NCI-H510A (cell line): ENCODE results near the gene SYT3.
"Not testable (repeated sequence)": the region's sequence is repeated elsewhere in the genome, so short reads cannot be mapped to it uniquely, and the experiment has no call there.

Source experiments
- DNase-seq: peaks from one replicate; lab custom pipeline; 2025; lab: John Stamatoyannopoulos, UW

The SYT3 gene

DNA sequence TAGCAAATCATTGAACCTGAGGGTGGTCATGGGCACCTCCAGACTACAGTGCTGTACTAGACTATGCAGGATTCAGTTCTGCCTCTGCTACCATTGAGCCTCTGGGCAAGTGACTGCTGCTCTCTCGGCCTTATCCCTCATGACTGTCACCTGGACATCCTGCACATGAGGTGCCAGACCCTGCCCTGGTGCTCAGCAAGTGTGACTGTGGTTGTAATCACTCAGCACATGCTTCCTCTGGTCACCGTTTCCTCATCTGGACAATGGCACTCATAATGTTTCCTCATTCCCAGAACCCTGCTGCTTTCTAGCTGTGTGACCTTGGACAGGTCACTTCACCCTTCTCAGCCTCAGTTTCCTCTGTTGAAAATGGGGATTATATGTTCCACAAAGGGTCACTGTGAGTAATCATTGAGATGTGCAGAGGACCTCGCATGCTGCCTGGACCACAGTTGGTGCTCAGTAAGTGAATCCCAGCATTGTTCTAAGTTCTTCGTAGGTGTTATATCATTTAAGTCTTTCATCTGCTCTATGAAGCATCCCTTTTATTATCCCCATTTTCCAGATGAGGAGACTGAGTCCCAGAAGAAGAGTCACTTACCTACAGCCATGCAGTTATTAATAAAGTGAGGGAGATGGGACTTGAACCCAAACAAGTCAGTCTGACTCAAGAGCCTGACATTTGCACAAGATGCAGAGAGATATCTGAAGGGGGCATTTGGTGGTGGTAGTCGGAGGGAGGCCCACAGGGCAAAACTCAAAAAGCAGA is 3.2 kb downstream of the SYT3 start:
- DNase-seq: no peak

DNA sequence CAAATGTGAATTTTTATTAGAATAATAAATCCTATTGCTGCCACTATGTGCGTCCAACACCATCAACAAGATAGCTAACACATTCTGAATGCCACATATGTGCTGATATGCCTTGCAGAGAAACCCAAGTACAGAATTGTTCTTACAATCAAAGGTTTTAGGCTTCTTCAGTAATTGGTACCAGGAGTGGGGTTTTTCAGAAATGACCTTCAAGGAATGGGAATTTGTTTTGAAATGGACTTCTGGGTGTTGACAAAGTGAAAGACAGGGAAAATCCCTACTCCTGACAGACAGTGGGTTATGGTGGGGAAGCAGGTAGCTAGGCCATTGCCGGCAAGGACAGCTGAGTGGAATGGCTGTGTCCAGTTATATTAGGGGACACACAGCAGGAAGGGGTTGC is 5.7 kb downstream of the SYT3 start:
- DNase-seq: no peak

DNA sequence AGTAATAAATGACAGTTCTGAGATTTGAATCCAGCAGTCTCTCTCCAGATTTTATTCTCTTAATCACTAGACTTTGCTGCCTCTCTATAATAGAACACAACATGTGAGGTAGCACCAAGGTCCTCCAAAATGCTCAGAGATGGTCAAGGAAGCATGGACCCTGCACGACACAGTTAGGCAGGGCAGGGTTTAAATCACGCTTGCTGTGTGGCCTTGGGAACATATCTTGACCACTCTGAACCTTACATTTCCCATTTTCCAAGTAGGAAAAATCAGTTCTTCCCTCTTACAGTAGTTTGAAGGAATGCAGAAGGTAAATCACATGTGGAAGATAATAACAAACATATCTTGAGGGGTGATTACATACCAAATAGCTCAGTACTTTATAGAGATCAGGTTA is 6.3 kb downstream of the SYT3 start:
- DNase-seq: no peak

DNA sequence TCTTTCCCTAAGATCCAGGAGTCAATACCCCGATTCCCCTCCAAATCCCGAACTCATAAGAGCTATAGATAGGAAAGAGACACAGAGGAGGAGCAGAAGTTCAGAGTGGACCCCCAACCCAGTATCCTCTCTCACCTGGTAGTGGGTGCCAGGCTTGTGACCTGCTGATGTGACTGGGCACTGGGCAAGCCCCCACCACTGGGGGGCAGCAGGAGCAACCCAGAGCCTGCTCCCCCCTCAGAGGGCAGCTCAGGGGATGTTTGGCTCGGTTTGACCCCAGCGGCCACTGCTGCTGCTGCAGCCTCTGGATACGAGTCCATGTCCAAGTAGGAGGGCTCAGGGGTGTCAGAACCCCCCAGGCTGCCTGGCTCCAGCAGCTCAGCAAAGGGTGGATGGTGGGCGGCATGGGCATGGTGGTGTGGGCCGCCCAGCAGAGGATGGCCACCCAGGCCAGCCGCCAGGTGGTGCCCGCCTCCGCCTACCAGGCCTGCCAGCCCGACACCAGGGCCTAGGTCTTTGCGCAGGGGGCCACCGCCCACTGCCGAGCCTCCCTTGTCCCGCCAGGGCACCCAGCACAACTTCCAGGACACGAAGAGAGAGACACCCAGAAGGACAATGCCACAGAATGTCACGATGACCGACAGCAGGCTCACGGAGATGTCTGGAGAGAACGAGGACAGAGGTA is 7.4 kb downstream of the SYT3 start:
- DNase-seq: no peak

DNA sequence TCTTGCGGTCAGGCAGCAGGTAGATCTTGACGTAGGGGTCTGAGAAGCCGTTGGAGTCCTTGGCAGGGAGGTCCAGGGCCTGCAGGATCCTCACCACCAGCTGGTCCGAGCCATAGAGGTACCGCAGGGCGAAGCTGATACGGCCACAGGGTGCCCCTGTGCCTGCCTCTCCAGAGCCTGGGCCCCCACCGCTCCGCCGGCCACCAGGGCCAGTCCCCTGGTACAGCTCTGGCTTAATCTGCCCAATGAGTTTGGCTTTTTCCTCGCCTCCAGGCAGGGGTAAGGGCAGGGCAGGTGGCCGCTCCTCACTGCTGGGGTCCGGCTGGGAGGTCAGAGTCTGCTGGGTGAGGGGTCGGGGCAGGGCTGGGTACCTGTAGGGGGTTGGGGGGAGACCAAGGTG is 9.9 kb downstream of the SYT3 start:
- DNase-seq: no peak

DNA sequence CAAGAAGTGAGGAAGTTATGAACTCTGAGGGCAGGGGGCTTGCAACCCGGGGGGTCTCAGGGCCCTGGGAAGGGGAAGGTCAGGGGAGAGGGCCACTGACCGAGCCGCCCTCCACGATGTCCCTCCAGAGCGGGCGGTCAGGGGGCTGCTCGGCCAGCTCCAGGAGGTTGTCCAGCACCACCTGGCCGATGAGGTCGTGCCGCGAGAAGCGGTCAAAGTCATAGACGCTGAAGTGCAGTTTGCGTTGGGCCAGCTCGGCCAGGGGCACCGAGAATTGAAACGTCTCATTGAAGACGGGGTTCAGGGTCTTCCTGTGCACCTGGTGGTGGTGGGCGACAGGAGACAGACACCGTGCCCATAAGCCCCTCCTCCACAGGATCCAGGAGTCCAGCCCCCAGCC is 10.5 kb downstream of the SYT3 start:
- DNase-seq: no peak

DNA sequence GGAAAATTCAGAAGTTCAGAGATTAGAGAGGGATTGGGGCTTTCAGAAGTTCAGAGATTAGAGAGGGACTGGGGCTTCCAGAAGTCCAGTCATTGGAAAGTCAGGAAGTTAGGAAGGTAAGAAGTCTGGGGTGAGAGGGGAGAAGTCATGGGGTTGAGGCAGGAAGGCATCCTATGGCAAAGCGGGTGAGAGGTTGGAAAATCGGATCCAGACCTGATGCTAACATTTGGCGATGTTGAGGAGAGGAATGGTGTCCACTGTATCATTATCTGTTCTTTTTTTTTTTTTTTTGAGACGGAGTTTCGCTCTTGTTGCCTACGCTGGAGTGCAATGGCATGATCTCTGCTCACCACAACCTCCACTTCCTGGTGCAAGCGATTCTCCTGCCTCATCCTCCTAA is 11.1 kb downstream of the SYT3 start:
- no peak for DNase-seq

DNA sequence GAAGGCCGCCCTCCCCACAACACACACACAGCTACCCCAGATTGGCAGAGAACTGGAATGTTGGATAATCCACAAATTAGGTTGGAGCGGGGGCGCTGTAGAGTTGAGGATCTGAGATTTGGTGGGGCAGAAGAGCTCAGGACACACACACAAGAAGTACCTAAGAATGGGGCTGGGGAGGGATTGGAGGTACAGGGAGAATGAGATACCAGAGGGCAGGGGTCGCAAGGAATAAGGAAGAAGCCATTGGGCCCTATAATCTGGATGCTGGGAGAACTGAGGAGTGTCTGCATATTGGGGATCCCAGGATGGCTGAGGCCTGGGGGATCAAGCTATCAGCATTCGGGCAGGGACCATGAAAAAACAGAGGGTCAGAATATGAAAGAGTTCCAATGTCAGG is 11.5 kb downstream of the SYT3 start:
- DNase-seq: no peak

DNA sequence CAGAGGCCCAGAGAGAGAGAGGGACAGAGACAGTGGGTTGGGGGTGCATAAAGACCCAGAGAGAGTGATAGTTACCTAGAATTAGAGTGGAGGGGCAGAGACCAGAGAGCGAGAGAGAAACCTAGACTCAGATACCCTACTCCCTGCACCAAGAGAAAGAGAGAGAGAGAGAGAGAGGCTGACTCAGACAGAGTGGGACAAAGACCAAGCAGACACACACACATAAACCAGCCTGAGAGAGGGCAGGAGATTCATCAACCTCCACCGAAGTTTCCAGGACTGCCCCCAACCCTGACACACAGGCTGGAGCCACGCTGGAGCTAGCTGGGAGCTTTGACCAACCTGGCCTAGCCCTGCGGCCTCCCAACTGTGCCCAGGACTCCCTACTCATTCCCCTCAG is 12.9 kb downstream of the SYT3 start:
- no peak for DNase-seq

DNA sequence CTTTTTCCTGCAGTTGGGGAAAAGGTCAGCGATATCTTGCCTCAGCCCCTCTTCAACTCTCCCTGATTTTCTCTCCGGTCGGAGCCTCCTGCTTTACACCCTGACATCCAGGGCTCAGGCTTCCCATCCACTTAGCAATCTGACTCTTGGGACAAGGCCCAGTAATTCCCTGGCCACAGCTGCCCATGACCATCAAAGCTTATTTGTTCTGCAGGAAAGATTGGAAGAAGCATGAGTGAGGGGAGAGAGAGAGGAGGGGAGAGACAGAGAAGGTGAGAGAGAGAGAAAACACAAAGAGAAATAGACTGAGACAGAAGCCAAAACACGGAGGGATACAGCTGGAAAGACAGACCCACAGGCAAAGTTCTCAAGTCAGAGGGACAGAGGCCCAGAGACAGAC is 13.7 kb downstream of the SYT3 start:
- DNase-seq: no peak

DNA sequence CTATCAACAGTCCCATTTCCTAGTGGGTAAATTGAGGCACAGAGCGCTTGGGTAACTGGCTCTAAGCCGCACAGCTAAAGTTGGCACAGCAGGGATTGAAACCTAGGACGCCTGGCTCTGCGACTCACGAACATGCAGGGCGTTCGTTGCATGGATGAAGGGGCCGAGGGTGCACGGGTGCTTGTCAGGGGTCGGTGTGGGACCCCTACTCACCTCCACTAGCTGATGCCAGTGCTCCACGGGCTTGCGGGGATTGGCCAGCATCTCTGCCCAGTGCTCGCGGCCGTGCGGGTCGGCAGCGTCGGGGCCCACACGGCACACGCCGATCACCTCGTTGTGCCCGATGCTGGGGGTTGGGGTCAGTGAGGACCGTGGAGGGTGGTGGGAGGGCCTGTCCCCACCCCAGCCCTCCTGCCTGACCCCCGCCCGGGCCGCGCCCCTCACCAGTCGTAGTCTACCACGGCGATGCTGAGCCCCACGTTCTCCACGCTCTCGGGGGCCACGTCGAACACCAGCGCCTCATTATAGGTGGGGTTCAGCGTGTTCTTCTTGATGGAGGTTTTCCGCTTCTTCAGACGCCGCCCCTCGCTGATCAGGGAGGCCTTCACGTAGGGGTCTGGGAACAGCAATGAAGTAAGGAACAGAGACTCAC is 14.6 kb downstream of the SYT3 start:
- no peak for DNase-seq

DNA sequence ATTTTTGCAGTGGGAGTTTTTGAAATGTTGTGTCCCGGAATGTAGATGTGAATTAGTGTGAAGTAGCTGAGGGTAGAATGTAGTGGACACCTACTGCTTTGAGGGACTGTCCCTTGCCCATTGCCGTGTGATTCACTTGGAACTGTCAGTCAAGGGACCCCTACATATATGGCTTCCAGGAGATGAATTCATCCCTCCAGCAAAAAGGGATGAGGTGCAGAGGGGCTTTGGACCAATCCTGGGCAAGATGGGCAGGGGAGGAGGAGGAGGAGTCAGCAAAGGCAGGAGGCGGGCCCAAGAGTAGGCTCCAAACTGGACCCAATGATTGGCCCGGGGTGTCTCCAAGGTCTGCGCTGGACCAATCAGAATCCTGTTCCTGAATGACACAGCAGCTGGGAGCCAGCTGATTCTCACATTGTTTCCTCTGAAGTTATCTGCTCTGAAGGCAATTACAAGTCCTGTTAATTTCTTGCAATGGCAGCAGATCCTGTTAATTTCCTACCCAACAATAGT is 19.2 kb downstream of the SYT3 start:
- DNase-seq: not testable (repeated sequence)

DNA sequence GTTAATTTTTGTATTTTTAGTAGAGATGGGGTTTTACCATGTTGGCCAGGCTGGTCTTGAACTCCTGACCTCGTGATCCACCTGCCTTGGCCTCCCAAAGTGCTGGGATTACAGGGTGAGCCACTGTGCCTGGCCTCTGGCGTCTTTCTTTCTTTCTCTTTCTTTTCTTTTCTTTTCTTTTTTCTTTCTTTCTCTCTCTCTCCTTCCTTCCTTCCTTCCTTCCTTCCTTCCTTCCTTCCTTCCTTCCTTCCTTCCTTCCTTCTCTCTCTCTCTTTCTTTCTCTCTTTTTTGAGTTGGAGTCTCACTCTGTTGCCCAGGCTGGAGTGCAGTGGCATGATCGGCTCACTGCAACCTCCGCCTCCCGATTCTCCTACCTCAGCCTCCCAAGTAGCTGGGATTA is 20.5 kb downstream of the SYT3 start:
- not testable (repeated sequence) for DNase-seq

DNA sequence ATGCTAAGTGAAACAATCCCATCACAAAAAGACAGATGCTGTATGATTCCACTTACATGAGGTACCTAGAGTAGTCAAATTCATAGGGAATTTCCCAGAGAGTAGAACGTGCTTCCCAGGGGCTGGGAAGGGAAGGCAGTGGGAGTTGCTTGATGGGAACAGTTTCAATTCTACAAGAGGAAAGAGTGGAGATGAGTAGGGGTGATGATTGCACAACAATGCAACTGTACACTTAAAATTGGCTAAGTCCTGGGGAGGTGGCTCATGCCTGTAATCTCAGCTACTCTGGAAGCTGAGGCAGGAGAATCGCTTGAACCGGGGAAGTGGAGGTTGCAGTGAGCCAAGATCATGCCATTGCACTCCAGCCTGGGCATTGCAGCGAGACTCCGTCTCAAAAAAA is 21.3 kb downstream of the SYT3 start:
- DNase-seq: not testable (repeated sequence)

DNA sequence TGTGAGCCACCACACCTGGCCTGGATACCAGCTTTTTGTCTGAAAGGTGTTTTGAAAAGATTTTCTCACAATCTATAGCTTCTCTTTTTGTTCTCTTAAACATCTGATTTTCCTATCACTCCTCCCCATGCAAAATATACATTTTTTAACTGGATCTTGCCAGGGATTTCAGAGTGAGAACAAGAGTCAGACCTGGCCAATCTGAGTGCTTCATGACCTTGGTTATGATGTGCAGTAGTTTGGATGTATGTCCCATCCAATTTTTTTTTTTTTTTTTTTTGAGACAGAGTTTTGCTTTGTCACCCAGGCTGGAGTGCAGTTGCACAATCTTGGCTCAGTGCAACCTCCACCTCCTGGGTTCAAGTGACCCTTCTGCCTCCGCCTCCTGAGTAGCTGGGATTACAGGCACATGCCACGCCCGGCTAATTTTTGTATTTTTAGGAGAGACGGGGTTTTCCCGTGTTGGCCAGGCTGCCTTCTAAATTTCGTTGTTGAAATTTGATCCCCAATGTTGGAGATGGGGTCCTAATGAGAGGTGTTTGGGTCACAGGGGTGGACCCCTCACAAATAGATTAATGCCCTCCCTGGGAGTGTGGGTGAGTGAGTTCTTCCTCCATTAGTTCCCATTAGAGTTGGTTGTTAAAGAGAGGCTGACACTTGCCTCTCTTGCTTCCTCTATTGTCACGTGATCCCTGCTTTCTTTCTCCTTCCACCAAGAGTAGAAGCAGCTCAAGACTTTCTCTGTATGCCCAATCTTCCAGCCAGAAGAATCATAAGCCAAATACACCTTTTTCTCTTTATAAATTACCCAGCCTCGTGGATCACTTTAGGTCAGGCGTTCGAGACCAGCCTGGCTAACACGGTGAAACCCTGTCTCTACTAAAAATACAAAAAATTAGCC is 26.9 kb downstream of the SYT3 start:
- not testable (repeated sequence) for DNase-seq

DNA sequence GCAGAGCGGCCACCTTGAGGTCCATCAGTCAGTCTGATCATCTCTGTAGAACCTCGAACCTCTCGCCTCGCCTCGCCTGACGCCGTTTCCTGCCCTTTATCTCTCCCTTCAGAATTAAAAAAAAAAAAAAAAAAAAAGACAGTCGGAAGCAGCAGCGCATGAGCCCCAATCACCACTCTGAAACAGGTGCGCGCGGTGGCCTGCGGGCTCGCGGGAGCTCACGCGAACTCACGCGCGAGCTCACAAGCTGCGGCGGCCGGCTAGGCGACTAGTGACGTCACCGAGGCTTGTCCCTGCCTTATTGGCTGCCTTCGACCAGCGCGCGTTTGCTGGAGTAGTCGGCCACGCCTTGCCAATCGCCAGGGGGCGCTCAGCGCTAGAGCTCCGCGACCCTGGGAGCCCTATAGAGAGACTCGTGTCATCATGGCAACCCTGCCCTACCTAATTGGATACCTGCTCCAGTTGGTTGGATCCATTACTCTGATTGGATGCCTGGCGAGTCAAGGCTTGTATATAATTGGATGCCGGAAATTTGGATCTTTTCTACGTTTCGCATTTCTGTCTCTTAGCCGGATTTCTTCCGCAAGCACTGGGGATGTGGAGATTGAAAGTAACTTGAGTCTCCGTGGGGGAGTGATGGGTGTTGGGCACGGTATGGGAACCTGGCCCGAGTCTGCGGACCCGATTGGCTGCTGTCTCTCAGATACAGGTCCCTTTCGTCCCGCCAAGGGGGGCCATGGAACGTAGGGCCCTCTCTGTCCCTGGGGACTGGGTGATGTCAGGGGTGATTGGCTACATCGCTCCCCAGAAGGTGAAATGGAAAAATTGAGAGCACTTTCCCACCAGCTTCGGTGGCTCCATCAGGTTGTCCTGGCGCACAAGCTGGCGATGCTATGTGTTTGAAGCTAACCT is 31.6 kb downstream of the SYT3 start:
- no peak for DNase-seq

DNA sequence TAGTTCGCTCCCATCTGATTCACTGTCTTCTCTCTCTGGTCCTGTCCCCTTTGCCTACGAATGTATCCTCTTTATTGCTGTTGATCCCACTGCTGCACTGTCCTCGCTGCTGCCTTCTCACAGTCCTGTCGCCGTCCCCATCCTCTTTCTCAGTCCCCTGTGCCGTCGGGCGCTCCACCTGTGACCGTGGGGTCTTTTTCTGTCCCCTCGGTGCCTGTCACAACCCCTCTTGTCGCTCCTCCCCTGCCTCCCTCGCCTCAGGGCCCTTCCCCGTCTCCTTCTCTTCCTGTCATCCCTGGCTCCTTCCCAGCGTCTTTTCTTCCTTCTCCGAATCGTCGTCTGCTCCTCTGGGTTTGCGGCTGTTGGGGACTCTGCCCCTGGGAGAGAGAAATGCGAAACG is 32.3 kb downstream of the SYT3 start:
- DNase-seq: no peak

DNA sequence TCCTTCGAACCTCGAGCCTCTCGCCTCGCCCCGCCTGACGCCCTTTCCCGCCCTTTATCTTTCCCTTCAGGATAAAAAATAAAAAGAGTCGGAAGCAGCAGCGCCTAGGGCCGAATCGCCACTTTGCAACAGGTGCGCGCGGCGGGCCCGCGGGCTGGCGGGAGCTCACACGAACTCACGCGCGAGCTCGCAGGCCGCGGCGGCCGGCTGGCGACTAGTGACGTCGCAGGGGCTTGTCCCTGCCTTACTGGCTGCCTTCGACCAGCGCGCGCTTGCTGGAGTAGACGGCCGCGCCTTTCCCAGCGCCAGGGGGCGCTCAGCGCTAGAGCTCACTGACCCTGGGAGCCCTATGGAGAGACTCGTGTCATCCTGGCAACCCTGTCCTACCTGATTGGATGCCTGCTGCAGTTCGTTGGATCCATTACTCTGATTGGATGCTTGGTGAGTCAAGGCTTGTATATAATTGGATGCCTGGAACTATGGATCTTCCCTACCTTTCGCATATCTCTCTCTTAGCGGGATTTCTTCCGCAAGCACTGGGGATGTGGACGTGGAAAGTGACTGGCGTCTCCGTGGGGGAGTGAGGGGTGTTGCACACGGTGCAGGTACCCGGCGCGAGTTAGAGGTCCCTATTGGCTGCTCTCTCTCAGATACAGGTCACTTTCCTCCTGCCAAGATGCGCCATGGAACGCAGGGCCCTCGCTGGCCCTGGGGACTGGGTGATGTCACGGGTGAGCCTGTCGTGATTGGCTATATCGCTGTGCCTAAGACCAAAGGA is 33.4 kb downstream of the SYT3 start:
- not testable (repeated sequence) for DNase-seq

DNA sequence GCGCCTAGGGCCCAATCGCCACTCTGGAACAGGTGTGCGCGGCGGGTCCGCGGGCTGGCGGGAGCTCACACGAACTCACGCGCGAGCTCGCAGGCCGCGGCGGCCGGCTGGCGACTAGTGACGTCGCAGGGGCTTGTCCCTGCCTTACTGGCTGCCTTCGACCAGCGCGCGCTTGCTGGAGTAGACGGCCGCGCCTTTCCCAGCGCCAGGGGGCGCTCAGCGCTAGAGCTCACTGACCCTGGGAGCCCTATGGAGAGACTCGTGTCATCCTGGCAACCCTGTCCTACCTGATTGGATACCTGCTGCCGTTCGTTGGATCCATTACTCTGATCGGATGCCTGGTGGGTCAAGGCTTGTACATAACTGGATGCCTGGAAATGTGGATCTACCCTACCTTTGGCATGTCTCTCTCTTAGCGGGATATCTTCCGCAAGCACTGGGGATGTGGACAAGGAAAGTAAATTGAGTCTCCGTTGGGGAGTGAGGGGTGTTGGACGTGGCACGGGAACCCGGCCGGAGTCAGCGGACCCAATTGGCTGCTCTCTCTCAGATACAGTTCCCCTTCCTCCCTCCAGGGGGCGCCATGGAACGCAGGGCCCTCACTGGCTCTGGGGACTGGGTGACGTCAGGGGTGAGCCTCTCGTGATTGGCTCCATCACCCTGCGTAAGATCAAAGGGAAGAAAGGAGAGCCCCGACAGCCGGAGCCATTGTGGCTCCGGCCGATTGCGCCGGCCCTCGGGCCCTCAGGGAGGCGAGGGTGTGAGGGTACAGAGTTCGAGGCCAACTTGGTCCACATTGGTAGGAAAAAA is 35.2 kb downstream of the SYT3 start:
- DNase-seq: not testable (repeated sequence)
